SK-N-SH (cell line): ENCODE measurements around the gene CLMP.

Source experiments
- CTCF ChIP-seq: fragments of 200-600 bp; sonication (generic); IDR thresholded peaks from 2 replicates; pipeline ENCODE4 v1.6.1; 2017; ENCODE audit warnings: antibody characterized with exemption, mild to moderate bottlenecking, moderate library complexity
- EP300 ChIP-seq, 2 experiments: IDR thresholded peaks; 2 replicates each; pipeline versions ENCODE4 v1.4.0 to v1.6.1; 2012; ENCODE audit warnings: borderline replicate concordance in 1 of 2, low read depth in 1 of 2, low read length in 1 of 2
- EZH2phosphoT487 ChIP-seq: fragments of 200-600 bp; sonication (generic); IDR thresholded peaks from 2 replicates; pipeline ENCODE4 v1.6.1; 2017; ENCODE audit warnings: low read depth, mixed run types, mild to moderate bottlenecking, antibody characterized with exemption, moderate library complexity, borderline replicate concordance
- FOXJ3 ChIP-seq: sonication (generic); formaldehyde crosslinking; IDR thresholded peaks from 2 replicates; pipeline ENCODE4 v1.5.1; 2020; ENCODE audit warnings: mild to moderate bottlenecking, missing genetic modification reagents
- FOXM1 ChIP-seq: IDR thresholded peaks from 2 replicates; pipeline ENCODE4 v1.4.0; 2012; ENCODE audit warnings: low read depth, mild to moderate bottlenecking
- MXI1 ChIP-seq: IDR thresholded peaks from 2 replicates; pipeline ENCODE4 v1.6.1; 2012; ENCODE audit warnings: mild to moderate bottlenecking, low read depth, low read length, improper control_type of control experiment
- NFIC ChIP-seq: IDR thresholded peaks from 2 replicates; pipeline ENCODE4 v1.4.0; 2012; ENCODE audit warnings: borderline replicate concordance
- POLR2AphosphoS5 ChIP-seq: IDR thresholded peaks from 2 replicates; pipeline ENCODE4 v1.6.1; 2012; ENCODE audit warnings: low read depth, low read length
- RCOR1 ChIP-seq: fragments of 150-350 bp; IDR thresholded peaks from 2 replicates; pipeline ENCODE4 v1.6.1; 2017; ENCODE audit warnings: antibody characterized with exemption, low read length
- REST ChIP-seq: IDR thresholded peaks from 2 replicates; pipeline ENCODE4 v1.6.1; 2012; ENCODE audit warnings: mild to moderate bottlenecking, low read depth, low read length, moderate library complexity
- ZBTB33 ChIP-seq: IDR thresholded peaks from 2 replicates; pipeline ENCODE4 v1.4.0; 2012; ENCODE audit warnings: low read depth, borderline replicate concordance

DNA sequence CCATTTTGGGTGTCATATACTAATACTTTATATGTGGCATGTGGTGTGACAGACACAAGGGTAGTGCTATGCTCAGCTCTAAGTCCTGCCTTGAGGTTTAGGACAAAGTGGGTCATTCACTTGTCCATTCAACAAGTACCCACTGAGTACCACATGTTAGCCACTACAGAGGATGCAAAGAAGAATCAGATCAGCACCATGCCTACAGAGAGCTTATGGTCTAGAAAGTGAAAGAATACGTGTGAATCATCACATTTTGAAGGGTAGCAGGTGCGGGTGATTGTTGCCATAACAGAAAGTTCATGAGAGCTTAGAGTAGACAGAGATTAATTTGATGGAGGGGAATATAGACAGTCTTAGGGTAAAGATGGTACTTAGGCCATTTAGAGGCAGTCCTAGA lies 18.3 kb downstream of the CLMP start:
- TF ChIP-seq RCOR1, result no peak
- no peak for TF ChIP-seq POLR2AphosphoS5
- TF ChIP-seq CTCF, result no peak
- no peak for TF ChIP-seq EP300 (IDR thresholded peaks at IDR 0.05; ENCODE audit: borderline replicate concordance in 1 of 2, low read depth in 1 of 2, low read length in 1 of 2)
- TF ChIP-seq FOXJ3 (CRISPR knock-in tag), result no peak
- no peak for TF ChIP-seq REST
- TF ChIP-seq EZH2phosphoT487, result no peak
- TF ChIP-seq FOXM1, result no peak
- no peak for TF ChIP-seq ZBTB33
- TF ChIP-seq MXI1, result no peak
- no peak for TF ChIP-seq NFIC
